Frontal cortex (tissue), 4 donors: ENCODE results near the gene GNG2. TPM values are rescaled to one million over a fixed set of nuclear protein-coding genes. Genes with fewer than 3 reads are reported as not detected.

ENCODE experiments used
- DNase-seq, 2 donors: peaks; one replicate each; pipeline ENCODE4 v3.0.0; 2012; ENCODE audit warnings: low spot score in 2 of 2
- FAIRE-seq: peaks from 2 replicates; lab custom pipeline; 2012; peaks lifted over from hg19 to GRCh38; lab: Jason Lieb, UNC
- total RNA-seq: library from RNA; depleted of rRNA; stranded (reverse); fragments of >200 nt; gene quantifications from one replicate; pipeline ENCODE4 v1.2.3, GENCODE V29; 2014
- donor health status: control.
- donor health status: control.
- donor health status: control.

Gene GNG2
- total RNA-seq, 1 donor from 2014 or later: 400 TPM

- peak; percentile 24 to 50 for DNase-seq
- peak; percentile 8 for FAIRE-seq
These were observed 118.8 kb downstream of the GNG2 start for GRCh38 chr14:51979088-51979709.

GRCh38 chr14:51981218-51981854 is 120.9 kb downstream of the GNG2 start:
- no peak for DNase-seq
- FAIRE-seq: no peak

- DNase-seq (no peak), FAIRE-seq (no peak)
These were observed 127.8 kb downstream of the GNG2 start for GRCh38 chr14:51988221-51988620.

DNA sequence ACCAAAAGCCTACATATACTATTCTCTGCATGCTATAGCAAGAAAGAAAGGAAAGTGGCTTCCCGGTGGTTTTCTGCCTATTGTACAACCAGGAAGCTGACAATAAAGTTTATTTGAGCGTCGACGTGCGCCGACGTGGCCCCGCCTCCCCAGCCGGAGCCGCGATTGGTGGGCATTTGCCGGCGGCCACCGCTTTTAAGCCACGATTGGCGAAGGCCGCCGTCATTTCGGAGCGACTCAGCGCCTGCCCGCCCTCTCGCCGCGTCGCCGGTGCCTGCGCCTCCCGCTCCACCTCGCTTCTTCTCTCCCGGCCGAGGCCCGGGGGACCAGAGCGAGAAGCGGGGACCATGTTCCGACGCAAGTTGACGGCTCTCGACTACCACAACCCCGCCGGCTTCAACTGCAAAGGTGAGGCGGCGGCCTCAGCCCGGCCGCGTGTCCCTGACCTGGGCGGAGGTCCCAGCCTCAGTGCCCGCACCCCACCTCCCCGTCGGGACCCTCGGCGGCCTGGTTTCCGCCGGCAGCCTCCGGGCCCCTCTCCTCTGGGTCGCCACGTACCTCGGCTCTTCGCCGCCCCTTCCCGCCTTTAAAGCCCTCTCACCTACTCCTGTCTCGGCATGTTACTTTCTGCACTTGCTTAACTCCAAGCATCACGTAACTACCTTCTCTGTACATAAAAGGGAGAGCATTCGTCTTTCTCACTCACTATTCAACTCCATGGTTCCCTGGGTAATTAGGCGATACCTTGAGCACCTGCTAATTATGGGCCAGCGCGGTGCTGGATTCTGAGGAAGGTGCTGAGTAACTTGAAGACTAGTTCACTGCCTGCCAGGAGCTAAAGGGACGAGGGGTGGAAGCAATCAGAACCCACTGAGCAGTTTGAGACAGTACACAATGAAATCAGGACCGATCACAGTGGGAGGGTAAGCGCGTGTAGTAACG is 129.2 kb downstream of the GNG2 start, which contains the start of gene RTRAF:
RTRAF (plus strand) TSS at position 254 of the 942 bp plus-strand sequence; CDS start at position 348, 94 bp downstream.
- FAIRE-seq (no peak), DNase-seq (peak; percentile 91 to 94)

DNA sequence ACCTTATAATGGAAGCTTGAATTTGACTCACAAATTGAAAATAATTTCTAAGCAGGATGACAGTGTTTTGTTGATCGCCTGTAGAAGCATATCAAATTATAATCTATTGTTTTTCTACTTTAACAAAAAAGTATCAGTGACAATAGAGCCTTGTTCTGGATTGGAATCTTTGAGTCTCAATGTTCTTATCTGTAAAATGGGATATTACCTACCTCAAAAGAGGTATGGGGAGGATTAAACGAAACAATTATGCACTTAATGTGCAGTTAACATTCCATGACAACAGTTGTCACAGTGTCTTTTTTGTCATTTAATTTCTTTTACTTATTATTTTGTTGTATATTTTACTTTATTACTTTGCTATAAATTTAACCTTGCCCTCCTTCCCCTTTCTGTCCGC is 130.1 kb downstream of the GNG2 start:
- no peak for FAIRE-seq
- no peak for DNase-seq

GRCh38 chr14:51993285-51993920 is 133.0 kb downstream of the GNG2 start:
- no peak for DNase-seq
- FAIRE-seq: no peak

DNA sequence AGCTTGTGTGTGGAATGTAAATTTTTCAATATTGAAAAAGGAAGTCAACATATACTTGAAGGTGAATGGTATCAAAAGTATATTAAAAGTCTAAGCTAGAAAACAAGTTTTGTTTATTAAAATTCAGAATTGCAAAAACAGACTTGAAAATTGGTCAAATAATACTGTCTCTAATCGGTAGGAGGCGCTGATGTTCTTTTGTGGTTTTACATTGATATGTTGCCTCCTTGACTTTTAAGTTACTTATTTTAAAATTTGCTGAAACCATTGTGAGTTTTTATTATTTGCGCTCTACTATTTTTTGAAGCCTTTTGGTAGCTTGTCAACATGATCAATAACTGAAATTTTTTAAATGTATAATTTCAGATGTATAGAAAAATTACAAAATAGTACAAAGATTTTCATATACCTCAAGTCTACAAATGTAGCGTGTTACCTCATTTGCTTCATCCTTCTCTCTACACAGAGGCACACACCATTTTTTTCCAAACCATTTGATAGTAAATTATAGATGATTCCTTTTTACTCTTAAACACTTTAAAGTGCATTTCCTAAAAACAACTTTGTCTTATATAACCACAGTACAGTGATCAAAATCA is 135.8 kb downstream of the GNG2 start:
- no peak for DNase-seq
- peak; percentile 95 for FAIRE-seq

GRCh38 chr14:51998348-51998747 is 137.9 kb downstream of the GNG2 start:
- DNase-seq (no peak), FAIRE-seq (no peak)

DNA sequence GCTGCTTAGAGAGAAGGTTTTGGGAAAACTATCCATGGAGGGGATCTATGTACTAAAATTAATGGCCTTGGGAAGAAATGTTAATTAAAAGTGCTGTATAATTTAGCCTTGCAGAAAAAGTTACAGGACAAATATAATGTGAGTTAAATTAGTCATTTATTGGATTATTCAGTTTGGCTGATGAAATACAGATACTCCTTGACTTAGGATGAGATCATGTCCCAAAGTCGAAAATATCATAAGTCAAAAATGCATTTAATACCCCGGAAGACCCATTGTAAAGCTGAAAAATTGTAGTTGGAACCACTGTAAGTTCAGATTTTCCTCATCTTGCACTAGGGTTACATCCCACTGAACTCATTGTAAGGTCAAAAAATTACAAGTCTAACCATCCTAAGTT is 138.7 kb downstream of the GNG2 start:
- FAIRE-seq (no peak), DNase-seq (no peak)

DNA sequence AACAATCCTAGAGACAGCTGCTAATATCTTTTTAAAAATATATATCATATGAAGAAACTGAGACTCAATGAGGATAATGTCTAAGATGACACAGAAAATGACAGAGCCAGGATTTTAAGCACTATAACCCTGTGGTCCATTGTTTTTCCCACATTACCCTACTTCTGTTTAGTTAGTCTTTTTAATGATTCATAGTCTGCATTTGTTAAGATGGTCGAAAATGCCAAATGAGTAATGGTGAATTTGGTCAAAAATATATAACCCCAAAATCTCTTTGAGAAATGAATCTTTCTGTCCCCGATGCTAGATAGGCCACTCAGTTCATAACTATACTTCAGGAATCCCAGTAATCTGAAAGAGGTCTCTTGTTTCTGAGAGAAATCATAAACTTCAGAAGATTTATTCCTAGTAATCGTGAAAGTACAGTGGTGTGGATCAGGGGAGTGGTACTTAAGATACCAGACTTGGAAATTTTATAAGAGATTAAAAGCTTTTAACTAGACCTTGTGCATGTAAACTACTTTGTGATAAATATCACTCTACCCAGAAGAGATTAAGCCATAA is 139.7 kb downstream of the GNG2 start:
- FAIRE-seq: no peak

DNA sequence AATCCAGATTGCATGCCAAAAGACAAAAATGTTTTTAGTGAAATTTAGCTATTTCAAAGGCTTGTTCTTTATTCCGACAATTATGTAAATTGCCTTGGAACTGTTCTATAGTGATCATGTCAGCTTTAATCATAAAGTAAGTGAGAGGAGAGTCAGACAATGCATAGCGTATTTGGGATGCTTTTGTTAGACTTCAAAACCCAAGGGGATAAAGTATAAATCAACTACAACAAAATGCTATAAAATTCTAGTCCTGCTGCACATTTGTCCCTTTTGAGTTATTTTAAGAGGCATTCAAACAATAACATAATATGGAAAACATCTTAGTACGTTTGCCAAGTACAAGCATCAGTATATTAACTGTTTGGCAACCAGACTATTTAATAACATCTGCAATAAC is 140.3 kb downstream of the GNG2 start:
- no peak for FAIRE-seq

More for the DNA sequence above, 139.7 kb downstream of the GNG2 start:
- no peak for DNase-seq

DNA sequence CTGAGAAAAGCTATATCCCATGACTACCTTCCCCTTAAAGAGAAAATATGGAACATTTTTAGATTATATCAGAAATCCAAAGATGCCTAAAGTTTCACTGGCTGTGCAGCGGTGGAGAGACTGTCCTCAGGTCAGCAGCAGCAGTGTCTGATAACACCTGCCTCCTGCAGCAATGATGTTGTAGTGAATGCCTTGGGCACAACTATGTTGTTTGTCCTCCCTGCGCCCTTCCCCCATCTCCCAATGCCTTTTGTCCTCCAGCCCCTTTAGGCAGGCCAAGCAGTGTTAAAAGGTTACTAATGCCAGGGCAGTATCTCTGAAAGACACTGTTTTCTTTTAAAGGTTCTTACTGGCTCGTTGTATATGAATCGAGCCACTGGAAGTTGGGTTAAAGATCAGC is 142.1 kb downstream of the GNG2 start:
- no peak for FAIRE-seq
- no peak for DNase-seq

More for the DNA sequence above, 140.3 kb downstream of the GNG2 start:
- no peak for DNase-seq

GRCh38 chr14:52003324-52003723 is 142.9 kb downstream of the GNG2 start:
- FAIRE-seq (no peak), DNase-seq (no peak)

- FAIRE-seq (no peak), DNase-seq (no peak)
These were observed 145.2 kb downstream of the GNG2 start for GRCh38 chr14:52005625-52006024.

DNA sequence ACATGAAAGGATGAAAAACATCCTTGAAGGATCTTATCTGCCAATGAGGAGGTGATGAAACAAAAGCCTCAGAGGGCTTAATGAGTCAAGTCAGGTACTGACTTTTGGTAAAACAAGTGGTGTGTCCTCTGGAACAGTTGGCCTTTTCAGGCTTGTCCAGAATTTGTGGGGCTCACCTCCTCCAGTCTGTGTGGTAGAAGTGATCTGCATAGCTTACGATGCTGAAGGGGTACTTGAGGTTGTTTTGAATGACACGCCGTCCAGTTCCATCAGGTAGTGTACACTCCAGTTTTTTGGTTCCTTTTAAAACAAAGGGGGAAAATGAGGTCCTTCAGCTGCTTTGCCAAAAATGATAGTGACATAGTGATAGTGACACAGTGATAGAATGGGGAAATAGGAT is 145.9 kb downstream of the GNG2 start:
- no peak for DNase-seq
- no peak for FAIRE-seq

DNA sequence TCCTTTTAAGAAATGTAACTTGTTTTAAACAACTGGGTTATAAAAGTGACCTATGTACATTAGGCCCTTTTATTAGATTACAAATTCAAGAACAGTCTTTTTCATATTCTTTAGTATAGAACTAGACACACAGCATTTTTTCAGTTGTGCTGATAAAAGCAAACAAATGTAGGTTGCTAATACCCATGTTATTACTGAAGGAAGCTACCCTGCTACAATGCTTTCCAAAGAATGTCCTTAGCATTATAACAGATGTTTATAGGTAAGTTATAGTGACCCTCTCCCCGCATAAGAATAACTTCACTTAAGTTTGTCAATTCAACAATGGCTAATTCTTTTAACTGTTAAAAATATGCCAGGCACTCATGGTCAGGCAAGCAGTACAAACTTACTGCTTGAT is 146.8 kb downstream of the GNG2 start:
- no peak for DNase-seq
- no peak for FAIRE-seq

DNA sequence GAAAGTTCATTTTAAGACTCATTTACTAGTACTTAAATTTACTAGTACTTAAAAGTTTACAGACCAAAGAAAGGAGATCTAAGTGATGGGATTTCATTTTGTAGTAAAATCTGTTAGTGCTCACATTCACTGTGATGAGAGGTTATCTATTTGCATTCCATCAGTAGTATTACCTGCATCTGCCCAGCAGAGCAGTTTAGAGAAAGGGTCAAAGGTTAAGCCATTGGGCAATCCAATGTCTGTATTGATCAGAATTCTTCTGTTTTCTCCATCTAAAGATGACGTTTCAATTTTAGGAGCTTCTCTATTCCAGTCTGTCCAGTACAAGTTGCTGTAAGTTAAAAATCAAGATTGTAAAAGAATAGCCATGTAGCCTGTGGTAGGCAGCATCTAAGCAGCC is 147.2 kb downstream of the GNG2 start:
- FAIRE-seq (no peak), DNase-seq (no peak)

DNA sequence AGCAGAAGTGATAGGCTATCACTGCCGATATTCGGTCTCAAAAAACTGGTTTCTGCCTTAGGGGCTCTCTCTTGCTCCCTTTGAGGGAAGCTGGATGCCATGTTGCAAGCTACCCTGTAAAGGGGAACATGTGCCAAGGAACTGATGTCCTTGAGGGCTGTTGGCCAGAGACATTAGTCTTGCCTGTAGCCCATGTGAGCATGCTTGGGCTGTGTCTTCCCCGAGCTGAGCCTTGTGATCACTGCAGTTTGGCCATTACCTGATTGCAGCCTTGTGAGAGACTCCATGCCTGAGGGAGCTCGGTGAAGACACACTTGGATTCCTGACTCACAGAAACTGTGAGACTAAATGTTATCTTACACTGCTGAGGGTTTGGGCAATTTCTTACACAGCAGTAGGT is 147.7 kb downstream of the GNG2 start:
- FAIRE-seq (no peak), DNase-seq (no peak)

DNA sequence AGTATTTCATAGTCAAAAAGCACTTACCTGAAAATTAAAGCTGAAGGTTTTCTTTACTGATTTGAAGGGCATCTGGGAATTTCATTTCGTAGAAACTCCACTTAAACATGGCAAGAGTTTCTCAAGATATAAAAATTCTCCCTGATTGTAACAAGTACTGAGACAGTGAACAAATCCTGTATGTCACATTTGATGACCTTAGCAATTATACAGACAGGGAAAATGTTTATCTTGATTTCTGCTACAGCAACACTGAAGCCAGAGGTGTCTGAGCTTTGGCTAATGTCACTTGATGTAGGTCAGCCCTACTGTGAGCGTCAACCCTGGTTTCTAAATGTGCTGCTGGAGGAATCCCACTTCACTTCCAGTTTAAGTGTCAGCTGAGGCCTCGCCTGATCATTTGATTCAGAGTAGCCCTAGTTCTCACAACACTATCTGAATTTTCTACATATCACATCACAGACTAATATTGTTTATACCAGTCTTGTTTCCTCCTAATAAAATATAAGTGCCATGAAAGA is 149.8 kb downstream of the GNG2 start:
- FAIRE-seq: no peak
- no peak for DNase-seq
